Stimulated activated naive CD8-positive, alpha-beta T cell treated with anti-CD3 and anti-CD28 coated beads, Interleukin-15, Interleukin-2, amounts not matched to agents 100 ng/mL and 50 ng/mL, for 24 hours (primary cell): ENCODE data around the gene SNX22.
A peak's percentile ranks its signal among the peaks of the same experiment; 100 is the strongest.

ENCODE experiments used
- H3K27ac Mint-ChIP-seq: one replicate; pipeline ENCODE4 v1.8.0; 2021; ENCODE audit warnings: mild to moderate bottlenecking, mixed read lengths
- H3K27me3 Mint-ChIP-seq: one replicate; pipeline ENCODE4 v1.8.0; 2021; ENCODE audit warnings: mixed read lengths
- H3K36me3 Mint-ChIP-seq: one replicate; pipeline ENCODE4 v1.8.0; 2021; ENCODE audit warnings: low read depth, mixed read lengths
- H3K4me1 Mint-ChIP-seq: one replicate; pipeline ENCODE4 v1.8.0; 2021; ENCODE audit warnings: low read depth, mixed read lengths
- H3K4me3 Mint-ChIP-seq: one replicate; pipeline ENCODE4 v1.8.0; 2021; ENCODE audit warnings: mild to moderate bottlenecking, mixed read lengths
- H3K9me3 Mint-ChIP-seq: one replicate; pipeline ENCODE4 v1.8.0; 2021; ENCODE audit warnings: mixed read lengths

SNX22 gene

GRCh38 chr15:64158363-64159134 lies 7.0 kb downstream of the SNX22 start:
- H3K27ac Mint-ChIP-seq, result peak overlapping the region; percentile 75
- no peaks in the 10 kb centered on the region for H3K9me3 Mint-ChIP-seq
- H3K27me3 Mint-ChIP-seq, result peaks cover under 1% of the 10 kb centered on the region
- H3K36me3 Mint-ChIP-seq, result peaks cover 61% of the 10 kb centered on the region
- peak overlapping the region; percentile 48 for H3K4me3 Mint-ChIP-seq
- H3K4me1 Mint-ChIP-seq, result peaks cover 43% of the 10 kb centered on the region

GRCh38 chr15:64161688-64162477 lies 10.4 kb downstream of the SNX22 start:
- Mint-ChIP-seq H3K27ac (peak overlapping the region; percentile 94), H3K27me3 (no peaks in the 10 kb centered on the region), H3K4me1 (peaks cover 55% of the 10 kb centered on the region), H3K9me3 (no peaks in the 10 kb centered on the region), H3K4me3 (peak overlapping the region; percentile 89), H3K36me3 (peaks cover 44% of the 10 kb centered on the region)

- Mint-ChIP-seq H3K36me3 (peaks cover 38% of the 10 kb centered on the region), H3K9me3 (no peaks in the 10 kb centered on the region), H3K27ac (peak overlapping the region; percentile 94), H3K27me3 (no peaks in the 10 kb centered on the region), H3K4me1 (peaks cover 59% of the 10 kb centered on the region), H3K4me3 (peak overlapping the region; percentile 89)
Measured at GRCh38 chr15:64162478-64162868, 10.9 kb downstream of the SNX22 start.

GRCh38 chr15:64162869-64163658 lies 11.5 kb downstream of the SNX22 start, which contains the start of gene PPIB:
Gene PPIB (minus strand): TSS chr15:64163022. CDS start chr15:64162986, 36 bp downstream.
- Mint-ChIP-seq H3K4me3 (peak within 1 kb of the TSS; percentile 90), H3K27me3 (no peaks in the 10 kb centered on the region), H3K9me3 (no peaks in the 10 kb centered on the region), H3K4me1 (peaks cover 56% of the 10 kb centered on the region), H3K36me3 (peaks cover 32% of the 10 kb centered on the region), H3K27ac (peak within 1 kb of the TSS; percentile 99)

DNA sequence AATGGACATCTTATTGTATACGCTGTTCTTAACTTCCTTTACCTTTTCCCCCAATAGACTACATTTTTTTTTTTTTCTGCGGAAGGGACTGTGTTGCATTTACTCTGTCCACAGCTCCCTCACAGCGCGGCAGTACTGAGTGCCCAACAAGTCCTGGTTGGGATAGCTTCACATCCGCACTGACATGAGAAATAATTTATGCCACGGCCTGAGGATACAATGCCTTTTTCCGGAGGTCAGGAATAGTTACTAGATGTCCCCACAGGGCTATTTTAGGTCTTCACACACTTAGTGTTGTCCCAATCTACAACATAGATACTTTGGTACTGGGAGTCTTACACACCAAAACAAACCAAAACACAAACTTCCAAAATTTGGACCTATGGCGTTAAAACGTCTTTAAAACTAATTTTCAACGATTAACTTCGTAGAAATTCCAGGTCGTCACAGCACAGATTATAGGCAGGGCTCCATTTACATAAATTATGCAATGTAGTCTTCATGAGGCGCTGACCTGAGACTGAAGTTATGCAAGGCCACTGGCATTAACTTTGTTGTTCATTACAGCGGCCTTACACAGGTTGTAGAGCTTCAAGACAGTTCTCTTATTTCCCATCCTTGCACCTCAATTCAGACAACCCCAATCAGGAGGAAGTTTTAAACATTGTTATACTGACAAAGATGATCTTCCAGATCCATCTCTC lies 12.3 kb downstream of the SNX22 start:
- H3K4me3 Mint-ChIP-seq, result peak overlapping the region; percentile 90
- no peaks in the 10 kb centered on the region for H3K9me3 Mint-ChIP-seq
- H3K4me1 Mint-ChIP-seq, result peaks cover 48% of the 10 kb centered on the region
- H3K27ac Mint-ChIP-seq, result peak overlapping the region; percentile 99
- H3K27me3 Mint-ChIP-seq, result no peaks in the 10 kb centered on the region
- H3K36me3 Mint-ChIP-seq, result peaks cover 24% of the 10 kb centered on the region

- H3K4me3 Mint-ChIP-seq, result peak overlapping the region; percentile 61
- peak overlapping the region; percentile 66 for H3K27ac Mint-ChIP-seq
- no peaks in the 10 kb centered on the region for H3K9me3 Mint-ChIP-seq
- no peaks in the 10 kb centered on the region for H3K27me3 Mint-ChIP-seq
- H3K36me3 Mint-ChIP-seq, result peaks cover 18% of the 10 kb centered on the region
- H3K4me1 Mint-ChIP-seq, result peaks cover 45% of the 10 kb centered on the region
Measured at GRCh38 chr15:64164436-64164835, 12.9 kb downstream of the SNX22 start.

GRCh38 chr15:64166102-64166890 lies 14.8 kb downstream of the SNX22 start:
- Mint-ChIP-seq H3K9me3 (no peaks in the 10 kb centered on the region), H3K27me3 (no peaks in the 10 kb centered on the region), H3K27ac (no peak overlapping the region), H3K4me3 (no peak overlapping the region), H3K4me1 (peaks cover 35% of the 10 kb centered on the region), H3K36me3 (peaks cover 16% of the 10 kb centered on the region)

DNA sequence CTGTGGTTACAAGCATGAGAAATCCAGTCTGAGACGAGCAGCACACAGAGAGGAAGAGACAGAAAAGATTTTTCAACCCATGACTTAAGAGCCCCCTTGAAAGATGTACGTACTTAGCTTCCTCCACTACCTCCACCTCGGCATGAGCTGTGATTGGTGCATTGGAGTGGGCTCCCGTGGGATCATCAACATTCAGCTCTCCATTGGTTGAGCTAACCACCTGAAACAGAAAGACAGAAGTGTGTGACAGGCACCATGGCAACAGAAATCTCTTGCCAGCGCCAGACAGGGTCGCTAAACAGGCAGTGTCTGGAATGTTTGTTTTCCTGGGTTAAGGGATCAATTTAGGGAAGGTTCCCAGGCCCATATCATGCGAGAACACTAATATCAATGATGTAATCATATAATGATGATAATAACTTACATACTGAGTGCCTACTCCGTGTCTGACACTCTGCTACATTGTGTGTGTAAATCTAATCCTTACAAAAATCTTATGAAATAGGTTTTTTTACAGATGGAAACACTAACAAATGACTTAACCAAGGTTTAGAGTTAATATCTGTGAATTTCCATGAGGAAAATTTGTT lies 28.8 kb downstream of the SNX22 start:
- Mint-ChIP-seq H3K27me3 (no peaks in the 10 kb centered on the region), H3K4me1 (no peaks in the 10 kb centered on the region), H3K9me3 (no peaks in the 10 kb centered on the region), H3K36me3 (peaks cover 33% of the 10 kb centered on the region), H3K4me3 (no peak overlapping the region), H3K27ac (no peak overlapping the region)

GRCh38 chr15:64182859-64183370 lies 31.4 kb downstream of the SNX22 start:
- no peak overlapping the region for H3K27ac Mint-ChIP-seq
- H3K36me3 Mint-ChIP-seq, result peaks cover 32% of the 10 kb centered on the region
- H3K27me3 Mint-ChIP-seq, result no peaks in the 10 kb centered on the region
- H3K9me3 Mint-ChIP-seq, result no peaks in the 10 kb centered on the region
- no peak overlapping the region for H3K4me3 Mint-ChIP-seq
- H3K4me1 Mint-ChIP-seq, result peaks cover 6% of the 10 kb centered on the region

DNA sequence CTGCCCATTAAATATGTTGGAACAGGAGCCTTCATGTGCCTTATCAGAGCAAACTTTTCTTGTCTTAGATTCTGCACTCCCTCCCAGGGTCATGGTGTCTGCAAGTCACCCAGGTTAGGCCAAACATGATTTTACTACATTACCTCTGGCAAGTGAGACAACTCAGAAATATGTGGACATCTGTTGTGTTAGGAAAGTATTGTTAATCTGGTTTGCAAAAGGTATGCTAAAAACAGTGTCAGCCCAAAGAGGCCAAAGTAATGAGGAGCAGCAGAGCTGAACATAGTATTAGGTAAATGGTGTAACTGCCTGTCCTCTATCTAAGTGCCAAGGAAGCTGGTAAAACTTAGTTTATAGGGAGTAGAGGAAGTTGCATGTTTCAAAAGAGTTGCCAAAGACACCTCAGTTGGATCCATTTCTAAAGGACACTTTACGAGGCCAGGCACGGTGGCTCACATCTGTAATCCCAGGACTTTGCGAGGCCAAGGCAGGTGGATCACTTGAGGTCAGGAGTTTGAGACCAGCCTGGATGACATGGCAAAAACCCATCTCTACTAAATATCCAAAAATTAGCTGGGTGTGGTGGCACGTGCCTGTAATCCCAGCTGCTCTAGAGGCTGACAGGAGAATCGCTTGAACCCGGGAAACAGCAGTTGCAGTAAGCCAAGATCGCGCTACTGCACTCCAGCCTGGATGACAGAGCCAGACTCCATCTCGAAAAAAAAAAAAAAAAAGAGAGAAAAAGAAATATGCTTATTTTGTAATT lies 33.8 kb downstream of the SNX22 start:
- no peaks in the 10 kb centered on the region for H3K27me3 Mint-ChIP-seq

GRCh38 chr15:64187396-64188191 lies 36.1 kb downstream of the SNX22 start:
- Mint-ChIP-seq H3K27ac (peak overlapping the region; percentile 10), H3K4me1 (peaks cover 14% of the 10 kb centered on the region), H3K36me3 (peaks cover 27% of the 10 kb centered on the region), H3K27me3 (no peaks in the 10 kb centered on the region), H3K4me3 (no peak overlapping the region), H3K9me3 (no peaks in the 10 kb centered on the region)

More for the DNA sequence above, 33.8 kb downstream of the SNX22 start:
- no peak overlapping the region for H3K4me3 Mint-ChIP-seq
- H3K27ac Mint-ChIP-seq, result no peak overlapping the region
- no peaks in the 10 kb centered on the region for H3K9me3 Mint-ChIP-seq
- peaks cover 14% of the 10 kb centered on the region for H3K4me1 Mint-ChIP-seq
- peaks cover 31% of the 10 kb centered on the region for H3K36me3 Mint-ChIP-seq
